ENCODE measurements around the gene FITM1.

DNA sequence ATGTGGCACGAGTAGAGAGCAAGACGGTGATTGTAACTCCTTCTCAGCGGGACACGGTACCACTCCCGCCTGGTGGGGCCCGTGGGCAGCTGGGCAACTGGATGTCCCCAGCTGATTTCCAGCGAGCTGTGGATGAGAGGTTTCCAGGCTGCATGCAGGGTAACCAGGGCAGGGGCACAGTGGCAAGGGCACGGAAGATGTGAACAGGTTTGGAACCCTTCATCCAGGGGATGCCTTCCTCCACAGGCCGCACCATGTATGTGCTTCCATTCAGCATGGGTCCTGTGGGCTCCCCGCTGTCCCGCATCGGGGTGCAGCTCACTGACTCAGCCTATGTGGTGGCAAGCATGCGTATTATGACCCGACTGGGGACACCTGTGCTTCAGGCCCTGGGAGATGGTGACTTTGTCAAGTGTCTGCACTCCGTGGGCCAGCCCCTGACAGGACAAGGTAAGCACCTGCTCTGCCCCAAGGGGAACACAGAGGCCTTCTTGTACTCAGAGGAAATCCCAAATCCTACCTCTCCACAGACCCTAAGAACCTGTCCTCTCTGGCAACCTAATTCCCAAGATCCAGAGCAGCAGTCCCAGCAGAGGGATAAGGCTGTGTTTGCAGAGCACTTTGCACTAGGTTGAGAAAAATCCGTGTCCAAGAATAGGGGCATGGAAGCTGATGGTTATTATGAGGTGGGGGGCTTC lies 32.1 kb upstream of the FITM1 start:
- TF ChIP-seq POLR2A (IDR thresholded peaks at IDR 0.05; ENCODE audit: low read depth, low read length), result no peak
- TF ChIP-seq, protein P1, sequence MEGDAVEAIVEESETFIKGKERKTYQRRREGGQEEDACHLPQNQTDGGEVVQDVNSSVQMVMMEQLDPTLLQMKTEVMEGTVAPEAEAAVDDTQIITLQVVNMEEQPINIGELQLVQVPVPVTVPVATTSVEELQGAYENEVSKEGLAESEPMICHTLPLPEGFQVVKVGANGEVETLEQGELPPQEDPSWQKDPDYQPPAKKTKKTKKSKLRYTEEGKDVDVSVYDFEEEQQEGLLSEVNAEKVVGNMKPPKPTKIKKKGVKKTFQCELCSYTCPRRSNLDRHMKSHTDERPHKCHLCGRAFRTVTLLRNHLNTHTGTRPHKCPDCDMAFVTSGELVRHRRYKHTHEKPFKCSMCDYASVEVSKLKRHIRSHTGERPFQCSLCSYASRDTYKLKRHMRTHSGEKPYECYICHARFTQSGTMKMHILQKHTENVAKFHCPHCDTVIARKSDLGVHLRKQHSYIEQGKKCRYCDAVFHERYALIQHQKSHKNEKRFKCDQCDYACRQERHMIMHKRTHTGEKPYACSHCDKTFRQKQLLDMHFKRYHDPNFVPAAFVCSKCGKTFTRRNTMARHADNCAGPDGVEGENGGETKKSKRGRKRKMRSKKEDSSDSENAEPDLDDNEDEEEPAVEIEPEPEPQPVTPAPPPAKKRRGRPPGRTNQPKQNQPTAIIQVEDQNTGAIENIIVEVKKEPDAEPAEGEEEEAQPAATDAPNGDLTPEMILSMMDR (IDR thresholded peaks at IDR 0.05; ENCODE audit: extremely low read depth in 1 of 2, insufficient read depth in 1 of 2, low read depth in 1 of 2, low read length in 2 of 2), result no peak
- no peak for TF ChIP-seq JUN (IDR thresholded peaks at IDR 0.05; ENCODE audit: borderline replicate concordance, insufficient read depth, insufficient read length, low read depth)
- TF ChIP-seq EZH2 (IDR thresholded peaks at IDR 0.05; ENCODE audit: borderline replicate concordance, low read depth, low read length, severe bottlenecking), result no peak
- no peak for TF ChIP-seq MAX (IDR thresholded peaks at IDR 0.05; ENCODE audit: insufficient read depth, insufficient read length)
- TF ChIP-seq POLR2AphosphoS5 (IDR thresholded peaks at IDR 0.05; ENCODE audit: insufficient read depth, low read depth, low read length), result no peak
- no peak for TF ChIP-seq GATA2 (IDR thresholded peaks at IDR 0.05; ENCODE audit: insufficient read depth, insufficient read length, low read depth, low read length)
- TF ChIP-seq FOS (IDR thresholded peaks at IDR 0.05; ENCODE audit: borderline replicate concordance, insufficient read depth, low read length), result no peak
- no peak for TF ChIP-seq MYC (IDR thresholded peaks at IDR 0.05; ENCODE audit: low read depth, low read length)
